ENCODE results near the gene KIRREL2. TPM values are rescaled to one million over a fixed set of nuclear protein-coding genes. Genes with fewer than 3 reads are reported as not detected.

Gene KIRREL2
- total RNA-seq, 2 experiments from 2014 or later: 0.78 to 0.92 TPM

- H3K4me1 Mint-ChIP-seq (ENCODE audit: low read depth): peaks cover 44% of the 10 kb centered on the region
- intact Hi-C loops (cut with micrococcal nuclease): no loop called here
- no peak overlapping the region for H3K27ac Mint-ChIP-seq
- no peak for DNase-seq
- ChIA-PET POLR2A (interaction anchor here (0.7 to 1.3 kb wide), 2 partner anchors 11 to 61 kb away, joined by 3 to 6 read pairs; no protein-coding TSS in a partner anchor), CTCF (no interaction called here)
- peaks cover 59% of the 10 kb centered on the region for H3K36me3 Mint-ChIP-seq
- H3K27me3 Mint-ChIP-seq: no peaks in the 10 kb centered on the region
- no peaks in the 10 kb centered on the region for H3K9me3 Mint-ChIP-seq
- H3K4me3 Mint-ChIP-seq: peak overlapping the region; percentile 32
Measured at GRCh38 chr19:35896643-35897040, 39.9 kb downstream of the KIRREL2 start.

- H3K27me3 Mint-ChIP-seq: no peaks in the 10 kb centered on the region
- intact Hi-C loops (cut with micrococcal nuclease): no loop called here
- DNase-seq: no peak
- CTCF ChIA-PET: interaction anchor here (0.7 to 1.3 kb wide), 3 partner anchors 14 to 16 kb away, joined by 3 to 5 read pairs (median 3); no protein-coding TSS in a partner anchor
- peak overlapping the region; percentile 92 for H3K4me3 Mint-ChIP-seq
- no peaks in the 10 kb centered on the region for H3K9me3 Mint-ChIP-seq
- H3K4me1 Mint-ChIP-seq (ENCODE audit: low read depth): peaks cover 50% of the 10 kb centered on the region
- POLR2A ChIA-PET: interaction anchor here (1.3 to 1.5 kb wide), 2 partner anchors 12 to 14 kb away, joined by 3 to 5 read pairs; no protein-coding TSS in a partner anchor
- peaks cover 54% of the 10 kb centered on the region for H3K36me3 Mint-ChIP-seq
- H3K27ac Mint-ChIP-seq: peak overlapping the region; percentile 97
Measured at GRCh38 chr19:35897706-35898451, 41.2 kb downstream of the KIRREL2 start.

- intact Hi-C loops (cut with micrococcal nuclease): no loop called here
- H3K4me1 Mint-ChIP-seq (ENCODE audit: low read depth): peaks cover 51% of the 10 kb centered on the region
- DNase-seq: no peak
- H3K27ac Mint-ChIP-seq: peak overlapping the region; percentile 97
- ChIA-PET POLR2A (interaction anchor here (1.5 kb wide), 1 partner anchor 15 kb away, joined by 5 read pairs; no protein-coding TSS in a partner anchor), CTCF (interaction anchor here (1.0 to 1.3 kb wide), 2 partner anchors 15 to 16 kb away, joined by 3 to 5 read pairs; no protein-coding TSS in a partner anchor)
- no peaks in the 10 kb centered on the region for H3K9me3 Mint-ChIP-seq
- no peaks in the 10 kb centered on the region for H3K27me3 Mint-ChIP-seq
- H3K36me3 Mint-ChIP-seq: peaks cover 52% of the 10 kb centered on the region
- H3K4me3 Mint-ChIP-seq: peak overlapping the region; percentile 92
Measured at GRCh38 chr19:35898499-35898809, 41.7 kb downstream of the KIRREL2 start.

GRCh38 chr19:35899547-35900214 lies 43.0 kb downstream of the KIRREL2 start:
- DNase-seq: peak; percentile 93
- peaks cover 45% of the 10 kb centered on the region for H3K36me3 Mint-ChIP-seq

GRCh38 chr19:35901055-35901644 lies 44.4 kb downstream of the KIRREL2 start:
- intact Hi-C loops (cut with micrococcal nuclease): loop anchor here (2.0 kb wide), 1 partner anchor 156 kb away; the partner anchor contains the start of genes PSENEN and U2AF1L4
- H3K9me3 Mint-ChIP-seq: no peaks in the 10 kb centered on the region

More at GRCh38 chr19:35899547-35900214, 43.0 kb downstream of the KIRREL2 start:
- CTCF ChIA-PET: no interaction called here
- Mint-ChIP-seq H3K4me1 (ENCODE audit: low read depth) (peaks cover 59% of the 10 kb centered on the region), H3K9me3 (no peaks in the 10 kb centered on the region), H3K27me3 (no peaks in the 10 kb centered on the region), H3K4me3 (peak overlapping the region; percentile 92), H3K27ac (peak overlapping the region; percentile 97)
- intact Hi-C loops (cut with micrococcal nuclease): loop anchor here (1.0 to 2.0 kb wide), 5 partner anchors 32 to 186 kb away; partner anchors contain the start of genes PSENEN, SDHAF1 and U2AF1L4
- POLR2A ChIA-PET: interaction anchor here (1.4 to 2.1 kb wide), 2 partner anchors 32 to 188 kb away, joined by 5 to 8 read pairs; no protein-coding TSS in a partner anchor

GRCh38 chr19:35901854-35902661 lies 45.3 kb downstream of the KIRREL2 start, which contains the start of gene HCST:
TSS of gene HCST (plus strand) at chr19:35902529. CDS start at chr19:35902594, 65 bp downstream.
- peaks cover 52% of the 10 kb centered on the region for H3K4me1 Mint-ChIP-seq (ENCODE audit: low read depth)
- peak within 1 kb of the TSS; percentile 82 for H3K4me3 Mint-ChIP-seq
- peak within 1 kb of the TSS; percentile 90 for H3K27ac Mint-ChIP-seq
- H3K9me3 Mint-ChIP-seq: no peaks in the 10 kb centered on the region
- peaks cover 28% of the 10 kb centered on the region for H3K36me3 Mint-ChIP-seq
- intact Hi-C loops (cut with micrococcal nuclease): loop anchor here (2.0 kb wide), 1 partner anchor 157 kb away; the partner anchor contains the start of genes PSENEN and U2AF1L4
- POLR2A ChIA-PET: interaction anchor here (2.1 kb wide), 1 partner anchor 190 kb away, joined by 5 read pairs; no protein-coding TSS in a partner anchor
- CTCF ChIA-PET: interaction anchor here (1.6 kb wide), 1 partner anchor 57 kb away, joined by 5 read pairs; no protein-coding TSS in a partner anchor
- peak; percentile 56 for DNase-seq
- no peaks in the 10 kb centered on the region for H3K27me3 Mint-ChIP-seq

More at GRCh38 chr19:35901055-35901644, 44.4 kb downstream of the KIRREL2 start:
- H3K27ac Mint-ChIP-seq: peak overlapping the region; percentile 97
- peak overlapping the region; percentile 92 for H3K4me3 Mint-ChIP-seq
- no peak for DNase-seq
- ChIA-PET POLR2A (interaction anchor here (1.4 to 2.1 kb wide), 2 partner anchors 30 to 189 kb away, joined by 5 to 8 read pairs; no protein-coding TSS in a partner anchor), CTCF (interaction anchor here (1.3 kb wide), 1 partner anchor 30 kb away, joined by 5 read pairs; no protein-coding TSS in a partner anchor)
- peaks cover 55% of the 10 kb centered on the region for H3K4me1 Mint-ChIP-seq (ENCODE audit: low read depth)
- no peaks in the 10 kb centered on the region for H3K27me3 Mint-ChIP-seq
- H3K36me3 Mint-ChIP-seq: peaks cover 36% of the 10 kb centered on the region

- Mint-ChIP-seq H3K27me3 (no peaks in the 10 kb centered on the region), H3K4me3 (peak overlapping the region; percentile 82), H3K36me3 (peaks cover 21% of the 10 kb centered on the region), H3K27ac (peak overlapping the region; percentile 90), H3K9me3 (no peaks in the 10 kb centered on the region), H3K4me1 (ENCODE audit: low read depth) (peaks cover 45% of the 10 kb centered on the region)
- ChIA-PET CTCF (interaction anchor here (0.6 to 1.6 kb wide), 2 partner anchors 56 to 126 kb away, joined by 3 to 5 read pairs; no protein-coding TSS in a partner anchor), POLR2A (no interaction called here)
- no peak for DNase-seq
- intact Hi-C loops (cut with micrococcal nuclease): loop anchor here (1.0 kb wide), 1 partner anchor 28 kb away; no protein-coding TSS in a partner anchor
Measured at GRCh38 chr19:35902870-35903475, 46.3 kb downstream of the KIRREL2 start.

- ChIA-PET POLR2A (interaction anchor here (0.7 kb wide), 1 partner anchor 11 kb away, joined by 4 read pairs; no protein-coding TSS in a partner anchor), CTCF (interaction anchor here (0.6 to 1.6 kb wide), 2 partner anchors 55 to 127 kb away, joined by 3 to 5 read pairs; no protein-coding TSS in a partner anchor)
- intact Hi-C loops (cut with micrococcal nuclease): loop anchor here (1.0 kb wide), 1 partner anchor 28 kb away; no protein-coding TSS in a partner anchor
- no peaks in the 10 kb centered on the region for H3K27me3 Mint-ChIP-seq
- peaks cover 44% of the 10 kb centered on the region for H3K4me1 Mint-ChIP-seq (ENCODE audit: low read depth)
- H3K36me3 Mint-ChIP-seq: peaks cover 14% of the 10 kb centered on the region
- H3K9me3 Mint-ChIP-seq: no peaks in the 10 kb centered on the region
- H3K4me3 Mint-ChIP-seq: peak overlapping the region; percentile 82
- peak overlapping the region; percentile 90 for H3K27ac Mint-ChIP-seq
- peak; percentile 94 for DNase-seq
Measured at GRCh38 chr19:35903550-35904179, 47.0 kb downstream of the KIRREL2 start.

- ChIA-PET POLR2A (no interaction called here), CTCF (interaction anchor here (1.2 kb wide), 1 partner anchor 20 kb away, joined by 3 read pairs; no protein-coding TSS in a partner anchor)
- Mint-ChIP-seq H3K4me1 (ENCODE audit: low read depth) (peaks cover 44% of the 10 kb centered on the region), H3K36me3 (peaks cover 8% of the 10 kb centered on the region), H3K27ac (peak overlapping the region; percentile 50), H3K27me3 (no peaks in the 10 kb centered on the region), H3K4me3 (no peak overlapping the region), H3K9me3 (no peaks in the 10 kb centered on the region)
- intact Hi-C loops (cut with micrococcal nuclease): no loop called here
- no peak for DNase-seq
Measured at GRCh38 chr19:35904311-35905068, 47.8 kb downstream of the KIRREL2 start.
